HCT116 (cell line): ENCODE results near the gene SCAF1. TPM values are rescaled to one million over a fixed set of nuclear protein-coding genes. Genes with fewer than 3 reads are reported as not detected.

Experiments
- EZH2 ChIP-seq: fragments of 200-600 bp; sonication (generic); IDR thresholded peaks from 2 replicates; pipeline ENCODE4 v1.6.1; 2017; ENCODE audit warnings: antibody characterized with exemption, mixed run types
- EZH2phosphoT487 ChIP-seq: fragments of 200-600 bp; IDR thresholded peaks from 2 replicates; pipeline ENCODE4 v1.6.1; 2018; ENCODE audit warnings: antibody characterized with exemption, borderline replicate concordance
- MAX ChIP-seq: IDR thresholded peaks from 2 replicates; pipeline ENCODE4 v1.6.1; 2012
- RAD21 ChIP-seq: IDR thresholded peaks from 2 replicates; pipeline ENCODE4 v1.6.1; 2012; ENCODE audit warnings: low read depth, mild to moderate bottlenecking
- REST ChIP-seq: IDR thresholded peaks from 2 replicates; pipeline ENCODE4 v1.6.1; 2012; ENCODE audit warnings: low read depth
- SIN3A ChIP-seq: IDR thresholded peaks from 2 replicates; pipeline ENCODE4 v1.6.1; 2012; ENCODE audit warnings: low read depth
- TCF7L2 ChIP-seq: IDR thresholded peaks from 2 replicates; pipeline ENCODE4 v1.7.0; 2011; ENCODE audit warnings: borderline replicate concordance, inconsistent platforms; ENCODE audit not compliant: insufficient read depth, insufficient read length; ENCODE audit errors: extremely low read depth
- YY1 ChIP-seq: IDR thresholded peaks from 2 replicates; pipeline ENCODE4 v1.6.1; 2011; ENCODE audit warnings: low read length, low read depth, moderate library complexity, mild to moderate bottlenecking; ENCODE audit not compliant: insufficient replicate concordance; ENCODE audit errors: extremely low read depth
- ZFX ChIP-seq: fragments of 450-650 bp; IDR thresholded peaks from 2 replicates; pipeline ENCODE4 v1.6.1; 2017
- ZNF274 ChIP-seq: fragments of 200-500 bp; sonication (Bioruptor generic); IDR thresholded peaks from 2 replicates; pipeline ENCODE4 v1.6.1; 2014; ENCODE audit warnings: mild to moderate bottlenecking, low read depth, low read length, inconsistent platforms
- total RNA-seq: library from RNA; stranded (reverse); gene quantifications from one replicate; pipeline ENCODE4 v1.2.1, GENCODE V29; 2021; ENCODE audit not compliant: unreplicated experiment

Gene SCAF1
- total RNA-seq, 1 experiment from 2014 or later, result 96.8 TPM

GRCh38 chr19:49592486-49593232, 49.4 kb upstream of the SCAF1 start (continued):
- TF ChIP-seq REST (no peak), YY1 (no peak), MAX (no peak; the same call in 1 of the 2 replicates), SIN3A (no peak), RAD21 (no peak), ZFX (no peak), EZH2phosphoT487 (no peak), ZNF274 (no peak), EZH2 (no peak), TCF7L2 (no peak)
- TF ChIP-seq, all 23 proteins: peak for 0
